ENCODE data around the gene NEK6. TPM values are rescaled to one million over a fixed set of nuclear protein-coding genes. Genes with fewer than 3 reads are reported as not detected.

Gene NEK6
- total and polyA plus RNA-seq, 10 donors = 11.2 to 71.3 (median 41.1) TPM

GRCh38 chr9:124366476-124367220, 108.9 kb downstream of the NEK6 start:
- Histone ChIP-seq H3K27ac (no peak overlapping the region), H3K36me3 (peaks cover 0 to 50% (median 4%) of the 10 kb centered on the region in 6 donors), H3K4me1 (peaks cover 0 to 54% (median 19%) of the 10 kb centered on the region in 6 donors), H3K9me3 (no peaks in the 10 kb centered on the region), H3K4me3 (no peak overlapping the region), H3K27me3 (replicated peaks in 1 of 7) (no peaks in the 10 kb centered on the region)
- DNase-seq = no peak
- 68 to 90% (median 76%) methylated on average over 10 of the region's 10 CpGs for WGBS, 5 donors
- intact Hi-C loops (cut with DNase I; ENCODE audit: low total_unique reads) = no loop called here
- no peak for TF ChIP-seq POLR2AphosphoS5 (IDR thresholded peaks at IDR 0.05)
- TF ChIP-seq POLR2A (IDR thresholded peaks at IDR 0.05) = no peak
- TF ChIP-seq CTCF (IDR thresholded peaks at IDR 0.05 in 8 of 11, conservative IDR thresholded peaks at IDR 0.05 in 3 of 11) = no peak

- Histone ChIP-seq H3K4me1 (peaks cover 0 to 65% (median 18%) of the 10 kb centered on the region in 6 donors), H3K9me3 (no peaks in the 10 kb centered on the region), H3K27ac (no peak overlapping the region), H3K36me3 (peaks cover 0 to 41% (median 2%) of the 10 kb centered on the region in 6 donors), H3K4me3 (no peak overlapping the region), H3K27me3 (replicated peaks in 1 of 7) (no peaks in the 10 kb centered on the region)
- TF ChIP-seq CTCF (IDR thresholded peaks at IDR 0.05 in 8 of 11, conservative IDR thresholded peaks at IDR 0.05 in 3 of 11) = no peak
- intact Hi-C loops (cut with DNase I; ENCODE audit: low total_unique reads) = no loop called here
- no peak for DNase-seq
- 59 to 88% (median 77%) methylated on average over 3 of the region's 3 CpGs for WGBS, 5 donors
Measured at GRCh38 chr9:124368692-124369091, 110.9 kb downstream of the NEK6 start.

GRCh38 chr9:124369231-124369797, 111.6 kb downstream of the NEK6 start:
- DNase-seq = no peak
- 73 to 84% (median 76%) methylated on average over 9 of the region's 9 CpGs for WGBS, 5 donors
- Histone ChIP-seq H3K36me3 (peaks cover 0 to 41% (median 0%) of the 10 kb centered on the region in 6 donors), H3K4me1 (peaks cover 0 to 65% (median 18%) of the 10 kb centered on the region in 6 donors), H3K9me3 (peaks cover 0 to 5% (median 0%) of the 10 kb centered on the region in 8 donors), H3K4me3 (no peak overlapping the region), H3K27ac (no peak overlapping the region), H3K27me3 (replicated peaks in 1 of 7) (no peaks in the 10 kb centered on the region)
- TF ChIP-seq CTCF (IDR thresholded peaks at IDR 0.05 in 8 of 11, conservative IDR thresholded peaks at IDR 0.05 in 3 of 11) (no peak), POLR2A (IDR thresholded peaks at IDR 0.05) (no peak), POLR2AphosphoS5 (IDR thresholded peaks at IDR 0.05) (no peak)
- intact Hi-C loops (cut with DNase I; ENCODE audit: low total_unique reads) = no loop called here

GRCh38 chr9:124370896-124371582, 113.3 kb downstream of the NEK6 start:
- intact Hi-C loops (cut with DNase I; ENCODE audit: low total_unique reads) = no loop called here
- H3K4me1 ChIP-seq = peaks cover 0 to 62% (median 15%) of the 10 kb centered on the region in 6 donors
- H3K27ac ChIP-seq = no peak overlapping the region
- 57 to 86% (median 72%) methylated on average over 9 of the region's 9 CpGs for WGBS, 5 donors
- DNase-seq = no peak
- peaks cover 0 to 5% (median 0%) of the 10 kb centered on the region in 8 donors for H3K9me3 ChIP-seq
- no peaks in the 10 kb centered on the region for H3K27me3 ChIP-seq (replicated peaks in 1 of 7)
- TF ChIP-seq POLR2AphosphoS5 (IDR thresholded peaks at IDR 0.05) (no peak), POLR2A (IDR thresholded peaks at IDR 0.05) (no peak), CTCF (IDR thresholded peaks at IDR 0.05 in 8 of 11, conservative IDR thresholded peaks at IDR 0.05 in 3 of 11) (no peak)
- peaks cover 0 to 41% (median 4%) of the 10 kb centered on the region in 6 donors for H3K36me3 ChIP-seq
- H3K4me3 ChIP-seq = no peak overlapping the region

Measured in spleen (tissue), 11 donors.